Erythroblast (primary cell): ENCODE data around the gene SCO2.
"Not testable (repeated sequence)": the region's sequence is repeated elsewhere in the genome, so short reads cannot be mapped to it uniquely, and the experiment has no call there.

Experiments
- DNase-seq, 2 experiments: peaks; one replicate each; lab custom pipeline; 2025; lab: John Stamatoyannopoulos, UW
- GATA1 ChIP-seq: IDR thresholded peaks from 2 replicates; pipeline ENCODE4 v1.6.1; 2011; ENCODE audit warnings: low read depth, mild to moderate bottlenecking, control low read depth, low read length, moderate library complexity
- POLR2A ChIP-seq: IDR thresholded peaks from 2 replicates; pipeline ENCODE4 v1.6.1; 2011; ENCODE audit warnings: mild to moderate bottlenecking, low read length

SCO2 gene

GRCh38 chr22:50526108-50526833 is 873 bp upstream of the SCO2 start:
- peak; percentile 83 to 84 for DNase-seq
- TF ChIP-seq POLR2A, result no peak
- TF ChIP-seq GATA1, result no peak

DNA sequence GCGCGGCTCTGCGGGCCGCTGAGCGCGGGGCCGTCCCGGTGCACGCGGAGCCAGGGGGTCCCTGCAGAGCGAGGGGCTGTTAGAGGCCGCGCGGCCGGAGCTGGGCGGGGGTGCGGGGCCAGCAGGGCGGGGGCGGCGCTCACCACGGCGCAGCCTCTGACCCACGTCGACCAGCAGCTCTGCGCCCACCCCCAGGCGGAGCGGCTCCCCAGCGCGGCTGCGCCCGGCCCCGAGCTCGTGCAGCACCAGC is 385 bp upstream of the SCO2 start:
- no peak for TF ChIP-seq POLR2A
- TF ChIP-seq GATA1, result no peak
- no peak for DNase-seq

- DNase-seq, result no peak
- TF ChIP-seq GATA1 (no peak), POLR2A (no peak)
These were observed 708 bp downstream of the SCO2 start for GRCh38 chr22:50524676-50525103.

GRCh38 chr22:50523806-50524675 is 1.4 kb downstream of the SCO2 start:
- TF ChIP-seq POLR2A (no peak), GATA1 (no peak)
- DNase-seq, result no peak

DNA sequence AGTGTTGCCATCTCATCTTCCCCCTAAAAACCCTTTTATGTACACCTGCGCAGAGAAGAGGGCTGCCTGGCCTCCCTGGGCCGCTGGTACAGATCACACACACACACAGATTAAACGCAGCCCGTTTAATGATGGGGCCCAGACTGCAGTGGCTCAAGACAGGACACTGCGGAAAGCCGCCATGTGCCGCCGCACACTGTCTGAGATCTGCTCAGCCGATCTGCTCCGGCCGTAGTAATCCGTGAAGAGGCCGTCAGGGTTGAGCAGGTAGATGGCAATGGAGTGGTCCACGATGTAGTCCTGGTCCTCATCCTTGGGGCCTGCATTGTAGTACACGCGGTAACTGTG is 2.0 kb downstream of the SCO2 start:
- no peak for TF ChIP-seq GATA1
- TF ChIP-seq POLR2A, result no peak
- no peak for DNase-seq

- no peak for DNase-seq
- TF ChIP-seq POLR2A (no peak), GATA1 (no peak)
These were observed 2.5 kb downstream of the SCO2 start for GRCh38 chr22:50522806-50523438.

DNA sequence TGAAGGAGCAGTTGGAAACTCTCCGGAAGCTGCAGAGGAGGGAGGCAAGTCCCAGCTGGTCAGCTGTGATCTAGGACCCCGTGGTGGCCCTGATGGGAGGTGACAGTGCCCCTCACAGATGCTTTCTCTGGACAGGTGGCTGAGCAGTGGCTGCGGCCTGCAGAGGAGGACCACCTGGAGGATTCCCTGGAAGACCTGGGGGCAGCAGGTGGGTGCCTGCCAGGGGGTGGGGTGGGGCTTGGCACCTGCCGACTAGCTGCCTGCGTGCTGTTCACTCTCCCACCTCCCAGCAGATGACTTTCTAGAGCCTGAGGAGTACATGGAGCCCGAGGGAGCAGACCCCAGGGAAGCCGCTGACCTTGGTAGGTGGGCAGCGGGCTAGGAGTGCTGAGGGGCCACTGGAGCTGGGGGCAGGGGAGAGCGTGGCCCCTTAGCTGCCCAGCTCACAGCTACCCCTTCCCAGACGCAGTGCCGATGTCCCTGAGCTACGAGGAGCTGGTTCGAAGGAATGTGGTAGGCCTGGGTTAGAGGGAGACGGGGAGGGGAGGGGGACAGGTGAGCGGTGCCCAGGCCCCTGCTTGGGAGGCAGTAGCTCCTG is 3.1 kb downstream of the SCO2 start:
- TF ChIP-seq POLR2A (no peak), GATA1 (no peak)
- no peak for DNase-seq

GRCh38 chr22:50521710-50522109 is 3.7 kb downstream of the SCO2 start:
- TF ChIP-seq POLR2A (no peak), GATA1 (no peak)
- no peak for DNase-seq

GRCh38 chr22:50520826-50521453 is 4.5 kb downstream of the SCO2 start:
- TF ChIP-seq POLR2A, result no peak
- TF ChIP-seq GATA1, result no peak
- DNase-seq, result no peak

DNA sequence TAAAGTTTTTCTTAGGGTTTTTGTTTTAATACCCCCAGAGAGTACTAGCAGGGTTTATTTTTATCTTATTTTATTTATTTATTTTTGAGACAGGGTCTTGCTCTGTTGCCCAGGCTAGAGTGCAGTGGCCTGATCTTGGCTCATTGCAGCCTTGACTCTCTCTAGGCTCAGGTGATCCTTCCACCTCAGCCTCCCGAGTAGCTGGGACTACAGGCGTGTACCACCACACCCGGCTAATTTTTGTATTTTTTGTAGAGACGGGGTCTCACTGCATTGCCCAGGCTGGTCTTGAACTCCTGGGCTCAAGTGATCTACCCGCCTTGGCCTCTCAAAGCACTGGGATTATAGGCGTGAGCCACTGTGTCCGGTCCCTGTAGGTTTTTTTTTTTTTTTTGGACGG is 5.2 kb downstream of the SCO2 start:
- DNase-seq, result not testable (repeated sequence)

DNA sequence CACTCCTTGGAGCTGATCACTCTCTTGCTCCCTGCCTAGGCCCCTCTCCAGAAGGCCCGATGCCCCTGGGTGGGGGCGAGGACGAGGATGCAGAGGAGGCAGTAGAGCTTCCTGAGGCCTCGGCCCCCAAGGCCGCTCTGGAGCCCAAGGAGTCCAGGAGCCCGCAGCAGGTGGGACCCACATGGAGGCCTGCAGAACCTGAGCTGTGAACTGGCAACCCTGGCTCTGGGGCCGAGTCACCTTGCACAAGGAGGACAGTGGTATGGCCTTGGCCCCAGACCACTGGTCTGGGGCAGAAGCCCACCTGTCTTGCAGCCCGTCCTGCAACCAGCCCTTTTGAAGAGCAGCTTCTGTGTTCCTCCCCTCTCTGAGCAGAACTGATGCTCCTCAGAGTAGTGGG is 6.2 kb downstream of the SCO2 start:
- no peak for DNase-seq
- TF ChIP-seq GATA1, result no peak
- TF ChIP-seq POLR2A, result no peak

DNA sequence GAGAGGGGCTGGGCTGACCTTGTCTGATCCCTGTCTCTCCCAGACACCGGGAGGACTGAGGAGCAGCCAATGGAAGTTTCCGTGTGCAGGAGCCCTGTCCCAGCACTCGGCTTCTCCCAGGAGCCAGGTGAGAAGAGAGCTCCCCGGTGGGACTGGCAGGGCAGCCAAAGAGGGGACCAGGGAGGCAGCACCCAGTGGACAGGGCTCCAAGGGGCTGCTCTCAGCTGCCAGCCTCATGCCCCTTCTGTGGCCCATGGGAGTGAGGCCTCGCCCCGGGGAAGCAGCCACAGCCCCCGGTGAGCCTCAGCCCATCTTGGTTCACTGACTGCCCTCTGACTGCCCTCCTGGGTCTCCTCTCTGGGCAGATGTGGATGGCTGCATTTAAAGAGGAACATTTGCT is 6.8 kb downstream of the SCO2 start:
- TF ChIP-seq POLR2A (no peak), GATA1 (no peak)

GRCh38 chr22:50517495-50518260 is 7.7 kb downstream of the SCO2 start:
- no peak for TF ChIP-seq GATA1
- no peak for TF ChIP-seq POLR2A
- DNase-seq, result no peak

More for the DNA sequence above, 6.8 kb downstream of the SCO2 start:
- no peak for DNase-seq

GRCh38 chr22:50516891-50517290 is 8.5 kb downstream of the SCO2 start:
- DNase-seq, result no peak
- TF ChIP-seq GATA1 (no peak), POLR2A (no peak)
